PC-3 (cell line): ENCODE data around the gene ACD. TPM values are rescaled to one million over a fixed set of nuclear protein-coding genes. Genes with fewer than 3 reads are reported as not detected.

Source experiments
- ATAC-seq: fragments of 200-7000 bp; cut with Tn5 transposase; 2 replicates; pipeline ENCODE4 v1.9.1; 2020; ENCODE audit warnings: mild to moderate bottlenecking, moderate library complexity
- BruUV-seq: library from RNA; stranded (reverse); fragments of 400-500 nt; replicated peaks from 2 replicates; lab custom pipeline; 2021; lab: Mats Ljungman, UMichigan
- CTCF ChIA-PET: fragments of 300-600 bp; sonication (Branson Sonifier 250); formaldehyde crosslinking; loops from one replicate; lab custom pipeline; 2022; ENCODE audit warnings: antibody characterized with exemption; lab: Charles Lee
- POLR2A ChIA-PET: fragments of 300-600 bp; sonication (Branson Sonifier 250); formaldehyde crosslinking; loops from one replicate; lab custom pipeline; 2022; ENCODE audit warnings: antibody characterized with exemption; ENCODE audit not compliant: unreplicated experiment; lab: Charles Lee
- DNase-seq: peaks from one replicate; pipeline ENCODE4 v3.0.0-alpha.2; 2015
- H2AFZ ChIP-seq: fragments of 300-600 bp; sonication (generic); 2 replicates; pipeline ENCODE4 v1.6.0; 2016; ENCODE audit warnings: antibody characterized with exemption, low read length
- H3F3A ChIP-seq: fragments of 300-600 bp; sonication (generic); one replicate; pipeline ENCODE4 v1.6.0; 2017; ENCODE audit warnings: antibody characterized with exemption, low read length, control low read depth, mild to moderate bottlenecking; ENCODE audit not compliant: unreplicated experiment
- H3K27ac ChIP-seq: fragments of 300-600 bp; sonication (generic); 2 replicates; pipeline ENCODE4 v1.5.1; 2016; ENCODE audit warnings: mild to moderate bottlenecking, low read length
- H3K27me3 ChIP-seq: fragments of 300-600 bp; sonication (generic); 2 replicates; pipeline ENCODE4 v1.6.1; 2016; ENCODE audit warnings: low read length, mixed read lengths
- H3K36me3 ChIP-seq: fragments of 300-600 bp; sonication (generic); 2 replicates; pipeline ENCODE4 v1.6.1; 2016; ENCODE audit warnings: low read depth, mixed run types, low read length, mixed read lengths
- H3K4me1 ChIP-seq: fragments of 300-600 bp; sonication (generic); 2 replicates; pipeline ENCODE4 v1.5.1; 2016; ENCODE audit warnings: low read length; ENCODE audit not compliant: insufficient read depth
- H3K4me2 ChIP-seq: fragments of 300-600 bp; sonication (generic); 2 replicates; pipeline ENCODE4 v1.6.0; 2016; ENCODE audit warnings: low read length
- H3K4me3 ChIP-seq: fragments of 300-600 bp; sonication (generic); 2 replicates; pipeline ENCODE4 v1.5.1; 2016; ENCODE audit warnings: mild to moderate bottlenecking, low read length, mixed read lengths
- H3K79me2 ChIP-seq: fragments of 300-600 bp; sonication (generic); 2 replicates; pipeline ENCODE4 v1.6.1; 2017; ENCODE audit warnings: low read length, mixed read lengths
- H3K9ac ChIP-seq: fragments of 300-600 bp; sonication (generic); 2 replicates; pipeline ENCODE4 v1.6.0; 2016; ENCODE audit warnings: mild to moderate bottlenecking, low read length
- H3K9me2 ChIP-seq: fragments of 300-600 bp; sonication (generic); replicated peaks from 2 replicates; pipeline ENCODE4 v1.6.1; 2016; ENCODE audit warnings: mixed run types, low read length, mixed read lengths
- H3K9me3 ChIP-seq: fragments of 300-600 bp; sonication (generic); 2 replicates; pipeline ENCODE4 v1.6.1; 2016; ENCODE audit warnings: low read length, mixed read lengths
- H4K20me1 ChIP-seq: fragments of 300-600 bp; sonication (generic); 2 replicates; pipeline ENCODE4 v1.6.1; 2016; ENCODE audit warnings: low read length, mixed read lengths
- EZH2 ChIP-seq: fragments of 300-600 bp; sonication (generic); IDR thresholded peaks from one replicate; pipeline ENCODE4 v1.6.1; 2017; ENCODE audit warnings: antibody characterized with exemption, mild to moderate bottlenecking, low read length; ENCODE audit not compliant: unreplicated experiment
- EZH2phosphoT487 ChIP-seq: fragments of 300-600 bp; sonication (generic); IDR thresholded peaks from 2 replicates; pipeline ENCODE4 v1.6.1; 2018; ENCODE audit warnings: mild to moderate bottlenecking, antibody characterized with exemption, low read length, borderline replicate concordance
- intact Hi-C: fragments of 100-400 bp; cut with micrococcal nuclease; formaldehyde crosslinking; loops from 2 replicates; pipeline ENCODE4 v1.9.0; 2023
- total RNA-seq: library from RNA; depleted of rRNA; stranded (reverse); fragments of >200 nt; gene quantifications from 2 replicates; pipeline ENCODE4 v1.2.3, GENCODE V29; 2014
- TF ChIP-seq, protein P1 (sequence below): fragments of 300-600 bp; sonication (generic); conservative IDR thresholded peaks from 2 replicates; pipeline ENCODE4 v1.5.1; 2017; ENCODE audit warnings: antibody characterized with exemption, low read depth, mild to moderate bottlenecking, low read length

Gene ACD
- total RNA-seq, 1 experiment from 2014 or later = 26.3 TPM

DNA sequence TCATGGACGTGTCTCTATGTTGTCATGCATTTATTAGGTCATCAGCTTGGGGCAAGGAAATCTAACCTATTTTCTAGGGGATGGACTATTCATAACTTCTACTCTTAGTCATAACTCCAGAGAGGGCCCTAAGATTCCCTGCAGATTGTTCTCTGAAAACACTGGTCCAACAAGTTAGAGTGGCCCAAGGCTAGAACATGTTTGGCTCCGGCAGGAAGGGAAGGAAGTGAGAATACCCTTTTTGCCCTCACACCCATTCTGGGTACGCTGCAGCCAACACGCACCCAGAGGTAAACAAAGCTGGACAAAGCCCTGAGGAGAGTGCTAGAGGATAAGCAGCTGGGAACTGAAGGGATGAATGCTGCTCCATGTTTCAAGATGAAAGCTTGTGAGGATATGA, 16.5 kb upstream of the ACD start:
- peaks cover 5% of the 10 kb centered on the region for H3K4me1 ChIP-seq
- no peak overlapping the region for H2AFZ ChIP-seq
- H3K27me3 ChIP-seq = no peaks in the 10 kb centered on the region
- no peaks in the 10 kb centered on the region for H3K36me3 ChIP-seq
- CTCF ChIA-PET = no interaction called here
- H3F3A ChIP-seq = no peaks in the 10 kb centered on the region
- no peaks in the 10 kb centered on the region for H3K9me3 ChIP-seq
- intact Hi-C loops = no loop called here
- ATAC-seq = peak; percentile 34
- no peaks in the 10 kb centered on the region for H3K9me2 ChIP-seq
- no peaks in the 10 kb centered on the region for H4K20me1 ChIP-seq
- no TSS peak for BruUV-seq
- no peak overlapping the region for H3K4me2 ChIP-seq
- H3K4me3 ChIP-seq = no peak overlapping the region
- POLR2A ChIA-PET = no interaction called here
- no peak for TF ChIP-seq EZH2
- no peak for TF ChIP-seq EZH2phosphoT487
- TF ChIP-seq, protein P1, sequence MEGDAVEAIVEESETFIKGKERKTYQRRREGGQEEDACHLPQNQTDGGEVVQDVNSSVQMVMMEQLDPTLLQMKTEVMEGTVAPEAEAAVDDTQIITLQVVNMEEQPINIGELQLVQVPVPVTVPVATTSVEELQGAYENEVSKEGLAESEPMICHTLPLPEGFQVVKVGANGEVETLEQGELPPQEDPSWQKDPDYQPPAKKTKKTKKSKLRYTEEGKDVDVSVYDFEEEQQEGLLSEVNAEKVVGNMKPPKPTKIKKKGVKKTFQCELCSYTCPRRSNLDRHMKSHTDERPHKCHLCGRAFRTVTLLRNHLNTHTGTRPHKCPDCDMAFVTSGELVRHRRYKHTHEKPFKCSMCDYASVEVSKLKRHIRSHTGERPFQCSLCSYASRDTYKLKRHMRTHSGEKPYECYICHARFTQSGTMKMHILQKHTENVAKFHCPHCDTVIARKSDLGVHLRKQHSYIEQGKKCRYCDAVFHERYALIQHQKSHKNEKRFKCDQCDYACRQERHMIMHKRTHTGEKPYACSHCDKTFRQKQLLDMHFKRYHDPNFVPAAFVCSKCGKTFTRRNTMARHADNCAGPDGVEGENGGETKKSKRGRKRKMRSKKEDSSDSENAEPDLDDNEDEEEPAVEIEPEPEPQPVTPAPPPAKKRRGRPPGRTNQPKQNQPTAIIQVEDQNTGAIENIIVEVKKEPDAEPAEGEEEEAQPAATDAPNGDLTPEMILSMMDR = no peak
- H3K79me2 ChIP-seq = no peaks in the 10 kb centered on the region
- H3K27ac ChIP-seq = peak overlapping the region; percentile 49
- DNase-seq = peak; percentile 68
- no peak overlapping the region for H3K9ac ChIP-seq

GRCh38 chr16:67675999-67676398, 15.9 kb upstream of the ACD start:
- Histone ChIP-seq H3K4me1 (peaks cover 5% of the 10 kb centered on the region), H3K36me3 (no peaks in the 10 kb centered on the region), H3K79me2 (no peaks in the 10 kb centered on the region), H3F3A (no peaks in the 10 kb centered on the region), H3K9me2 (no peaks in the 10 kb centered on the region), H3K9me3 (no peaks in the 10 kb centered on the region), H2AFZ (no peak overlapping the region), H3K9ac (no peak overlapping the region), H4K20me1 (no peaks in the 10 kb centered on the region), H3K4me2 (no peak overlapping the region), H3K27me3 (no peaks in the 10 kb centered on the region), H3K27ac (peak overlapping the region; percentile 37; the same call in 1 of the 2 replicates), H3K4me3 (no peak overlapping the region)
- TF ChIP-seq, protein P1 = no peak
- TF ChIP-seq EZH2 = no peak
- TF ChIP-seq EZH2phosphoT487 = no peak
- intact Hi-C loops = no loop called here
- CTCF ChIA-PET = no interaction called here
- POLR2A ChIA-PET = no interaction called here
- DNase-seq (no peak), ATAC-seq (no peak)
- no TSS peak for BruUV-seq

DNA sequence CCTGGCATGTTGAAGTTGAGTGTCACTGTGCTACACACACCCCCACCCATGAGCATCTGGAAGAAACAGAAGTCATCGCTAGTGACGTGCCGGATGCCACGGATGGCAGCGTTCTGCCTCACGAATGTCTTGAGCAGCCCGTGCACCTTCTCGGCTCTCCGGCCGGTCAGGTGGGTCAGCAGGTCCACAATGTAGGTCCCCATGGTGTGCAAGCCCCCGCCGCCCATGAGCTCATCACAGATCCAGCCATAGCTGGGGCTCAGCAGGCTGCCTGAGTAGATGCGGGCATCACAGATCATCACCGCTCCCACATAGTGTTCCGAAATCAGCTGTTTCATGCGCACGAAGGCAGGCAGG, 15.5 kb upstream of the ACD start:
- peaks cover 5% of the 10 kb centered on the region for H3K4me1 ChIP-seq
- intact Hi-C loops = no loop called here
- POLR2A ChIA-PET = no interaction called here
- CTCF ChIA-PET = no interaction called here
- DNase-seq (no peak), ATAC-seq (no peak)
- H3K9me3 ChIP-seq = no peaks in the 10 kb centered on the region
- no peaks in the 10 kb centered on the region for H3K36me3 ChIP-seq
- no peak overlapping the region for H2AFZ ChIP-seq
- no peaks in the 10 kb centered on the region for H3F3A ChIP-seq
- H3K4me2 ChIP-seq = no peak overlapping the region
- H3K27ac ChIP-seq = no peak overlapping the region
- no peaks in the 10 kb centered on the region for H3K79me2 ChIP-seq
- H3K9ac ChIP-seq = no peak overlapping the region
- H3K27me3 ChIP-seq = no peaks in the 10 kb centered on the region
- no peak overlapping the region for H3K4me3 ChIP-seq
- TF ChIP-seq EZH2 (no peak), EZH2phosphoT487 (no peak)
- TF ChIP-seq, protein P1 = no peak
- BruUV-seq = no TSS peak
- H4K20me1 ChIP-seq = no peaks in the 10 kb centered on the region
- H3K9me2 ChIP-seq = no peaks in the 10 kb centered on the region
